Activated naive CD4-positive, alpha-beta T cell (primary cell): Measurements from ENCODE around the gene RNU4-1.

Experiments used
- DNase-seq, 4 experiments: peaks; one replicate each; lab custom pipeline; 2025; lab: John Stamatoyannopoulos, UW

The RNU4-1 gene

GRCh38 chr12:120290609-120291305, 2.3 kb downstream of the RNU4-1 start:
- peak in 2 of 4 experiments; percentile 12 to 14 for DNase-seq

GRCh38 chr12:120287491-120287890, 5.5 kb downstream of the RNU4-1 start:
- no peak for DNase-seq

GRCh38 chr12:120286768-120287490, 6.1 kb downstream of the RNU4-1 start:
- no peak for DNase-seq

- no peak for DNase-seq
These were observed 8.7 kb downstream of the RNU4-1 start for GRCh38 chr12:120284381-120284780.

GRCh38 chr12:120283318-120283717, 9.7 kb downstream of the RNU4-1 start:
- DNase-seq = no peak

GRCh38 chr12:120278137-120279069, 14.6 kb downstream of the RNU4-1 start:
- DNase-seq = no peak

- DNase-seq = no peak
These were observed 16.3 kb downstream of the RNU4-1 start for GRCh38 chr12:120276734-120277133.

- no peak for DNase-seq
These were observed 25.3 kb downstream of the RNU4-1 start for GRCh38 chr12:120267736-120268135.

- DNase-seq = no peak
These were observed 26.7 kb downstream of the RNU4-1 start for GRCh38 chr12:120266180-120266870.

- DNase-seq = peak; percentile 87 to 95 (median 88)
These were observed 27.4 kb downstream of the RNU4-1 start, which contains the start of gene PXN for GRCh38 chr12:120265473-120266179. Gene PXN (minus strand): TSS chr12:120265730. CDS start chr12:120265629, 101 bp downstream.

GRCh38 chr12:120264904-120265472, 28.0 kb downstream of the RNU4-1 start:
- no peak for DNase-seq

- no peak for DNase-seq
These were observed 28.7 kb downstream of the RNU4-1 start for GRCh38 chr12:120264086-120264903.

GRCh38 chr12:120263748-120264085, 29.3 kb downstream of the RNU4-1 start:
- no peak for DNase-seq

GRCh38 chr12:120262852-120263747, 29.9 kb downstream of the RNU4-1 start:
- DNase-seq = no peak

GRCh38 chr12:120261951-120262851, 30.8 kb downstream of the RNU4-1 start:
- no peak for DNase-seq

- no peak for DNase-seq
These were observed 32.4 kb downstream of the RNU4-1 start for GRCh38 chr12:120260607-120261006.

GRCh38 chr12:120259418-120260202, 33.4 kb downstream of the RNU4-1 start:
- no peak for DNase-seq
